ENCODE results near the gene COL28A1. TPM values are rescaled to one million over a fixed set of nuclear protein-coding genes. Genes with fewer than 3 reads are reported as not detected.
"Not testable (repeated sequence)": the region's sequence is repeated elsewhere in the genome, so short reads cannot be mapped to it uniquely, and the experiment has no call there.

COL28A1 gene
- total RNA-seq, 1 donor from 2014 or later = not detected

DNA sequence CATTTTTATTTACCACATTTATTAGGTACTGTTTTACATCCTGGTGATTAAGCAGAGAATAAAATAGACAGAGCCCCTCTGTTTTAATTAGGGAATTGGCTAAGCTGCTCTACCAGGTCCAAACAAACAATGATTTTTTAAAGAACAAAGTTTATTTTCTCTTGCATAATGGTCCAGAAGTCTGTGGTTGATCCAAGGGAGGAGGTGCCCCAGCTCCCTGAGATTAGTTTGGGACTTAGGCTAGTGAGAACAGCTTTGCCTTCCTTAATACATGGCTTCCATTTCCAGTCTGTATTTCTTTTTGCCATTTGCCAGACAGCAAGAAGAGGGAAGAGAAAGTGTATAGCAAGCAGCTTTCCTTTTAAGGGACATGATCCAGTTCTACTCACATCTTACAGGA lies 28.1 kb upstream of the COL28A1 start:
- Mint-ChIP-seq H3K9me3 (ENCODE audit: unreplicated experiment) (no peaks in the 10 kb centered on the region), H3K36me3 (ENCODE audit: low read depth, unreplicated experiment) (peaks cover 4% of the 10 kb centered on the region), H3K4me3 (ENCODE audit: unreplicated experiment) (no peak overlapping the region), H3K4me1 (ENCODE audit: unreplicated experiment) (peaks cover 14% of the 10 kb centered on the region), H3K27me3 (ENCODE audit: unreplicated experiment) (peaks cover 3% of the 10 kb centered on the region), H3K27ac (ENCODE audit: unreplicated experiment) (no peak overlapping the region)
- DNase-seq (ENCODE audit: low spot score) = no peak
- TF ChIP-seq, protein P1, sequence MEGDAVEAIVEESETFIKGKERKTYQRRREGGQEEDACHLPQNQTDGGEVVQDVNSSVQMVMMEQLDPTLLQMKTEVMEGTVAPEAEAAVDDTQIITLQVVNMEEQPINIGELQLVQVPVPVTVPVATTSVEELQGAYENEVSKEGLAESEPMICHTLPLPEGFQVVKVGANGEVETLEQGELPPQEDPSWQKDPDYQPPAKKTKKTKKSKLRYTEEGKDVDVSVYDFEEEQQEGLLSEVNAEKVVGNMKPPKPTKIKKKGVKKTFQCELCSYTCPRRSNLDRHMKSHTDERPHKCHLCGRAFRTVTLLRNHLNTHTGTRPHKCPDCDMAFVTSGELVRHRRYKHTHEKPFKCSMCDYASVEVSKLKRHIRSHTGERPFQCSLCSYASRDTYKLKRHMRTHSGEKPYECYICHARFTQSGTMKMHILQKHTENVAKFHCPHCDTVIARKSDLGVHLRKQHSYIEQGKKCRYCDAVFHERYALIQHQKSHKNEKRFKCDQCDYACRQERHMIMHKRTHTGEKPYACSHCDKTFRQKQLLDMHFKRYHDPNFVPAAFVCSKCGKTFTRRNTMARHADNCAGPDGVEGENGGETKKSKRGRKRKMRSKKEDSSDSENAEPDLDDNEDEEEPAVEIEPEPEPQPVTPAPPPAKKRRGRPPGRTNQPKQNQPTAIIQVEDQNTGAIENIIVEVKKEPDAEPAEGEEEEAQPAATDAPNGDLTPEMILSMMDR (IDR thresholded peaks at IDR 0.05; ENCODE audit: unreplicated experiment) = no peak

DNA sequence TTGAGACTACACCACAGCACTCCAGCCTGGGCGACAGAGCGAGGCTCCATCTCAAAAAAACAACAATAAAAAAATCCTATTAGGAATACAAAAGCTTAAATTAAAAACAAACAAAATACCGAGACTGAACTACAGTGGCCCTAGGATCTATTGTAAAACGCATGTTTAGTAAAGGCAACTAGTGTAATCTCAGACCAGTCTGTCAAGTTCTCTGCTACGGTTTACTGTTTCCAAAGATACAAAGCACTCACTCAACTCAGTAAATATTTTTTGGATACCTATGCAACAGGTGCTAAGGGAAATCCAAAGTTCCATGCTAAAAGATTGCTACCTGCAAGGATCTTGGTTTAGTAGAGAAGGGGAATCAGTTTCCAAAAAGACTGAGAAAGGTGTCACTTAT lies 27.6 kb upstream of the COL28A1 start:
- Mint-ChIP-seq H3K36me3 (ENCODE audit: low read depth, unreplicated experiment) (peaks cover 4% of the 10 kb centered on the region), H3K4me1 (ENCODE audit: unreplicated experiment) (peaks cover 9% of the 10 kb centered on the region), H3K27me3 (ENCODE audit: unreplicated experiment) (peaks cover 3% of the 10 kb centered on the region), H3K9me3 (ENCODE audit: unreplicated experiment) (no peaks in the 10 kb centered on the region), H3K27ac (ENCODE audit: unreplicated experiment) (no peak overlapping the region), H3K4me3 (ENCODE audit: unreplicated experiment) (no peak overlapping the region)
- no peak for DNase-seq (ENCODE audit: low spot score)
- TF ChIP-seq, protein P1 (IDR thresholded peaks at IDR 0.05; ENCODE audit: unreplicated experiment) = no peak

DNA sequence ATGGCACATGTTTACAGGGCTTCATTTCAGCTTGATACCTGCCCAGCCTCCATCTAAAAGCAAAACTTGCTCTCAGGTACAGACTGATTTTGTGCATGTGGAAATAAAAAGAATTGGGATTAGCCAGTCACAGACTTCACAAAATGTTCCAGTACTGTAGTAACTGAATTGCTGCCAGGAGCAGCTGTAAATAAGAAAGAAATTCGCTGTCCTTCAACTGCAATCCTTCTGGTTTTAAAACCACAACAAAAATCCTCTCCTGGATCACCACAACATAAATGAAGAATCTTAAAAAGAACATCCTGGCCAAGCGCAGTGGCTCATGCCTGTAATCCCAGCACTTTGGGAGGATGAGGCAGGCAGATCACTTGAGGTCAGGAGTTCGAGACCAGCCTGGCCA lies 27.1 kb upstream of the COL28A1 start:
- Mint-ChIP-seq H3K36me3 (ENCODE audit: low read depth, unreplicated experiment) (peaks cover 4% of the 10 kb centered on the region), H3K4me3 (ENCODE audit: unreplicated experiment) (no peak overlapping the region), H3K27me3 (ENCODE audit: unreplicated experiment) (peaks cover 3% of the 10 kb centered on the region), H3K9me3 (ENCODE audit: unreplicated experiment) (no peaks in the 10 kb centered on the region), H3K4me1 (ENCODE audit: unreplicated experiment) (peaks cover 4% of the 10 kb centered on the region), H3K27ac (ENCODE audit: unreplicated experiment) (no peak overlapping the region)
- TF ChIP-seq, protein P1 (IDR thresholded peaks at IDR 0.05; ENCODE audit: unreplicated experiment) = no peak
- DNase-seq (ENCODE audit: low spot score) = no peak

DNA sequence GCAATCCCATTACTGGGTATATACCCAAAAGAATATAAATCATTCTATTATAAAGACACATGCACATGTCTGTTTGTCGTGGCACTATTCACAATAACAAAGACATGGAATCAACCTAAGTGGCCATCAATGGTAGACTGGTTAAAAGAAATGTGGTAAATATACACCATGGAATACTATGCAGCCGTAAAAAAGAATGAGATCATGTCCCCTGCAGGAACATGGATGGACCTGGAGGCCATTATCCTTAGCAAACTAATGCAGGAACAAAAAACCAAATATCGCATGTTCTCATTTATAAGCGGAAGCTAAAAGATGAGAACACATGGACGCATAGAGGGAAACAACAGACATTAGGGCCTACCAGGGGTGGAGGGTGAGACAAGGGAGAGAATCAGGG lies 25.9 kb upstream of the COL28A1 start:
- not testable (repeated sequence) for H3K36me3 Mint-ChIP-seq (ENCODE audit: low read depth, unreplicated experiment); H3K4me1 Mint-ChIP-seq (ENCODE audit: unreplicated experiment); DNase-seq (ENCODE audit: low spot score); H3K27ac Mint-ChIP-seq (ENCODE audit: unreplicated experiment); H3K4me3 Mint-ChIP-seq (ENCODE audit: unreplicated experiment); H3K27me3 Mint-ChIP-seq (ENCODE audit: unreplicated experiment); H3K9me3 Mint-ChIP-seq (ENCODE audit: unreplicated experiment)

DNA sequence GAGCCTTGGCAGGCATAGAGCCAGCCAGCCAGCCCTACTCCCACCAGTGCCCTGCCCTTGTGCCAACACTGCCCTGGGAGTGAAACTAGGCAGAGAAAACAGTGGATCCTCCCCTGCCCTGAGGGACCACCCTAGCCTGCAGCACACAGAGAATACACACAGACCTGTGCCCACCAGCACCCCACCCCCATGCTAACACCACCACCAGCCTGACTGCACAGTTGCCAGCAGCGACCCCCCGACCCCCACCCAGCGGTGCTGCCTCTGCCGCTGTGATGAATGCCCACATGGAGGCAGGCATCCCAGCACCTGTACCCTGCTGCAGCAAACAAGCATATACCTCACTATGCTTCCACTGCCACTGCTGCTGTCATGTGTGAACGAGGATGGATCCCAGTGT lies 21.6 kb upstream of the COL28A1 start:
- Mint-ChIP-seq H3K27ac (ENCODE audit: unreplicated experiment) (no peak overlapping the region), H3K36me3 (ENCODE audit: low read depth, unreplicated experiment) (no peaks in the 10 kb centered on the region), H3K4me1 (ENCODE audit: unreplicated experiment) (no peaks in the 10 kb centered on the region), H3K4me3 (ENCODE audit: unreplicated experiment) (no peak overlapping the region), H3K9me3 (ENCODE audit: unreplicated experiment) (no peaks in the 10 kb centered on the region), H3K27me3 (ENCODE audit: unreplicated experiment) (peaks cover 2% of the 10 kb centered on the region)
- DNase-seq (ENCODE audit: low spot score) = no peak
- TF ChIP-seq, protein P1 (IDR thresholded peaks at IDR 0.05; ENCODE audit: unreplicated experiment) = no peak

DNA sequence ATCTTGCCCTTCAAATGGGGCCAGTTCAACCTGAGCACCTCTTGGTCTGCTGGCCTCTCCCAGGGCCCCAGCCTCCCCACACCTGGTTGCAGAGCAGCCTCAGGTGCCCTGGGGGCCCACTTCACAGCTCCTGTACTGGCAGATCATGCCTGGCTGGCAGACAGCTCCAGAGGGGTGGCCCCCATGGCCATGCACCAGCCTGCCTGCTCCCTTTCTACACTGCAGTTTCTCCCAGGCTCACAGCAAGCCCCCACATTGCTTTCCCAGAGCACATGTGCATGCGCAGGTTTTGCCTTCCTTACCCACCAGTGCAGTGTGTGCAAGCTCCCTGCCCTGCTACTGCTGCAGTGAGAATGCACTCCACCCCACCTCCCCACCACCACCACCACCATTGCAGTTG lies 21.2 kb upstream of the COL28A1 start:
- no peak overlapping the region for H3K27ac Mint-ChIP-seq (ENCODE audit: unreplicated experiment)
- H3K9me3 Mint-ChIP-seq (ENCODE audit: unreplicated experiment) = no peaks in the 10 kb centered on the region
- H3K36me3 Mint-ChIP-seq (ENCODE audit: low read depth, unreplicated experiment) = no peaks in the 10 kb centered on the region
- TF ChIP-seq, protein P1 (IDR thresholded peaks at IDR 0.05; ENCODE audit: unreplicated experiment) = no peak
- no peak overlapping the region for H3K4me3 Mint-ChIP-seq (ENCODE audit: unreplicated experiment)
- peaks cover 2% of the 10 kb centered on the region for H3K27me3 Mint-ChIP-seq (ENCODE audit: unreplicated experiment)
- H3K4me1 Mint-ChIP-seq (ENCODE audit: unreplicated experiment) = no peaks in the 10 kb centered on the region
- no peak for DNase-seq (ENCODE audit: low spot score)
